Smooth muscle cell (in vitro differentiated cells): ENCODE data around the gene KRTAP2-3. TPM values are rescaled to one million over a fixed set of nuclear protein-coding genes. Genes with fewer than 3 reads are reported as not detected.
A peak's percentile ranks its signal among the peaks of the same experiment; 100 is the strongest.

Source experiments
- DNase-seq: peaks from one replicate; lab custom pipeline; 2025; ENCODE audit not compliant: unreplicated experiment; lab: John Stamatoyannopoulos, UW
- H2AFZ ChIP-seq: fragments of 200-600 bp; sonication (generic); 2 replicates; pipeline ENCODE4 v1.6.0; 2016; ENCODE audit warnings: antibody characterized with exemption, low read depth, mild to moderate bottlenecking
- H3F3A ChIP-seq: fragments of 200-600 bp; sonication (generic); 2 replicates; pipeline ENCODE4 v1.6.0; 2017; ENCODE audit warnings: antibody characterized with exemption, low read depth
- H3K27ac ChIP-seq: fragments of 200-600 bp; sonication (generic); 2 replicates; pipeline ENCODE4 v1.5.1; 2016; ENCODE audit warnings: low read depth, mild to moderate bottlenecking
- H3K27me3 ChIP-seq: fragments of 200-600 bp; sonication (generic); 2 replicates; pipeline ENCODE4 v1.6.1; 2016; ENCODE audit warnings: low read depth, mild to moderate bottlenecking
- H3K36me3 ChIP-seq: fragments of 200-600 bp; sonication (generic); 2 replicates; pipeline ENCODE4 v1.5.1; 2016; ENCODE audit warnings: low read depth
- H3K4me1 ChIP-seq: fragments of 200-600 bp; sonication (generic); 2 replicates; pipeline ENCODE4 v1.5.1; 2016; ENCODE audit warnings: low read depth
- H3K4me2 ChIP-seq: fragments of 200-600 bp; sonication (generic); 2 replicates; pipeline ENCODE4 v1.6.0; 2016; ENCODE audit warnings: mild to moderate bottlenecking
- H3K4me3 ChIP-seq: fragments of 200-600 bp; sonication (generic); 2 replicates; pipeline ENCODE4 v1.5.1; 2016; ENCODE audit warnings: mild to moderate bottlenecking
- H3K79me2 ChIP-seq: fragments of 200-600 bp; sonication (generic); 2 replicates; pipeline ENCODE4 v1.6.0; 2016; ENCODE audit warnings: low read depth, mild to moderate bottlenecking
- H3K9ac ChIP-seq: fragments of 200-600 bp; sonication (generic); 2 replicates; pipeline ENCODE4 v1.6.0; 2016; ENCODE audit warnings: low read depth
- H3K9me3 ChIP-seq: fragments of 200-600 bp; sonication (generic); replicated peaks from 2 replicates; pipeline ENCODE4 v1.5.1; 2016; ENCODE audit warnings: low read depth
- H4K20me1 ChIP-seq: fragments of 200-600 bp; sonication (generic); 2 replicates; pipeline ENCODE4 v1.6.0; 2016; ENCODE audit warnings: low read depth
- WGBS: methylation state at CpG from one replicate; pipeline ENCODE4 v1.1.7; 2016; ENCODE audit warnings: low lambda C conversion rate; 5-methylcytosine and 5-hydroxymethylcytosine counted together
- polyA plus RNA-seq: library from polyadenylated mRNA; unstranded; fragments of >200 nt; fragmentation: Nextera tagmentation; extraction: Ambion mirVana; gene quantifications from 2 replicates; pipeline ENCODE4 v1.2.1, GENCODE V29; 2016
- total RNA-seq: library from RNA; depleted of rRNA; stranded (reverse); fragments of >200 nt; gene quantifications from 2 replicates; pipeline ENCODE4 v1.2.3, GENCODE V29; 2014
- TF ChIP-seq, protein P1 (sequence below): fragments of 200-600 bp; sonication (generic); IDR thresholded peaks from 2 replicates; pipeline ENCODE4 v1.5.1; 2017; ENCODE audit warnings: borderline replicate concordance, mild to moderate bottlenecking, antibody characterized with exemption; ENCODE audit not compliant: insufficient read depth, poor library complexity, severe bottlenecking

Gene KRTAP2-3
- total and polyA plus RNA-seq, 2 experiments from 2014 or later, result 17.3 to 21.0 TPM

GRCh38 chr17:41082626-41083025 lies 22.7 kb upstream of the KRTAP2-3 start:
- Histone ChIP-seq H3K27me3 (no peaks in the 10 kb centered on the region), H3K79me2 (no peaks in the 10 kb centered on the region), H3K4me3 (no peak overlapping the region), H2AFZ (no peak overlapping the region), H4K20me1 (no peaks in the 10 kb centered on the region), H3K9ac (no peak overlapping the region), H3K9me3 (no peaks in the 10 kb centered on the region), H3F3A (peaks cover 6% of the 10 kb centered on the region), H3K4me1 (peaks cover 5% of the 10 kb centered on the region), H3K4me2 (peak overlapping the region; percentile 68), H3K36me3 (no peaks in the 10 kb centered on the region), H3K27ac (peak overlapping the region; percentile 57)
- no peak for DNase-seq
- WGBS, result 41% methylated on average over 4 of the region's 4 CpGs
- TF ChIP-seq, protein P1, sequence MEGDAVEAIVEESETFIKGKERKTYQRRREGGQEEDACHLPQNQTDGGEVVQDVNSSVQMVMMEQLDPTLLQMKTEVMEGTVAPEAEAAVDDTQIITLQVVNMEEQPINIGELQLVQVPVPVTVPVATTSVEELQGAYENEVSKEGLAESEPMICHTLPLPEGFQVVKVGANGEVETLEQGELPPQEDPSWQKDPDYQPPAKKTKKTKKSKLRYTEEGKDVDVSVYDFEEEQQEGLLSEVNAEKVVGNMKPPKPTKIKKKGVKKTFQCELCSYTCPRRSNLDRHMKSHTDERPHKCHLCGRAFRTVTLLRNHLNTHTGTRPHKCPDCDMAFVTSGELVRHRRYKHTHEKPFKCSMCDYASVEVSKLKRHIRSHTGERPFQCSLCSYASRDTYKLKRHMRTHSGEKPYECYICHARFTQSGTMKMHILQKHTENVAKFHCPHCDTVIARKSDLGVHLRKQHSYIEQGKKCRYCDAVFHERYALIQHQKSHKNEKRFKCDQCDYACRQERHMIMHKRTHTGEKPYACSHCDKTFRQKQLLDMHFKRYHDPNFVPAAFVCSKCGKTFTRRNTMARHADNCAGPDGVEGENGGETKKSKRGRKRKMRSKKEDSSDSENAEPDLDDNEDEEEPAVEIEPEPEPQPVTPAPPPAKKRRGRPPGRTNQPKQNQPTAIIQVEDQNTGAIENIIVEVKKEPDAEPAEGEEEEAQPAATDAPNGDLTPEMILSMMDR, result no peak

DNA sequence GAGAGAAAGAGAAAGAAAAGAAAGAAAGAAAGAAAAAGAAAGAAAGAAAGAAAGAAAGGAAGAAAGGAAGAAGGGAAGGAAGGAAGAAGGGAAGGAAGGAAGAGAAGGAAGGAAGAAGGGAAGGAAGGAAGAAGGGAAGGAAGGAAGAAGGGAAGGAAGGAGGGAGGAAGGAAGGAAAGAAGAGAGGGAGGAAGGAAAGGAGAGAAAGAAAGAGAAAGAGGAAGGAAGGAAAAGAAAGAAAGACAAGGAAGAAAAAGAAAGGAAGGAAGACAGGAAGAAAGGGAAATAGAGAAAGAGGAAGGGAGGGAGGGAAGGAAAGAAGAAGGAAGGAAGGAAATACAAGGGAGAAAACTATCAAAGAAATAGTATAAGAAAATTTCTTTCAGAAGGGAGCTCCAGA lies 16.9 kb upstream of the KRTAP2-3 start:
- Histone ChIP-seq H3K27ac (no peak overlapping the region), H4K20me1 (no peaks in the 10 kb centered on the region), H3K36me3 (no peaks in the 10 kb centered on the region), H3K27me3 (no peaks in the 10 kb centered on the region), H2AFZ (no peak overlapping the region), H3K9me3 (no peaks in the 10 kb centered on the region), H3K4me2 (no peak overlapping the region), H3K79me2 (no peaks in the 10 kb centered on the region), H3F3A (no peaks in the 10 kb centered on the region), H3K9ac (no peak overlapping the region), H3K4me1 (no peaks in the 10 kb centered on the region), H3K4me3 (no peak overlapping the region)
- DNase-seq, result no peak
- TF ChIP-seq, protein P1, result no peak

- Histone ChIP-seq H3F3A (no peaks in the 10 kb centered on the region), H2AFZ (no peak overlapping the region), H3K9ac (no peak overlapping the region), H3K4me2 (no peak overlapping the region), H3K9me3 (no peaks in the 10 kb centered on the region), H3K27me3 (no peaks in the 10 kb centered on the region), H3K79me2 (no peaks in the 10 kb centered on the region), H3K4me1 (no peaks in the 10 kb centered on the region), H3K27ac (no peak overlapping the region), H4K20me1 (no peaks in the 10 kb centered on the region), H3K36me3 (no peaks in the 10 kb centered on the region), H3K4me3 (no peak overlapping the region)
- 86% methylated on average over 2 of the region's 2 CpGs for WGBS
- DNase-seq, result no peak
- TF ChIP-seq, protein P1, result no peak
Observed at GRCh38 chr17:41073676-41074075, 13.8 kb upstream of the KRTAP2-3 start.

DNA sequence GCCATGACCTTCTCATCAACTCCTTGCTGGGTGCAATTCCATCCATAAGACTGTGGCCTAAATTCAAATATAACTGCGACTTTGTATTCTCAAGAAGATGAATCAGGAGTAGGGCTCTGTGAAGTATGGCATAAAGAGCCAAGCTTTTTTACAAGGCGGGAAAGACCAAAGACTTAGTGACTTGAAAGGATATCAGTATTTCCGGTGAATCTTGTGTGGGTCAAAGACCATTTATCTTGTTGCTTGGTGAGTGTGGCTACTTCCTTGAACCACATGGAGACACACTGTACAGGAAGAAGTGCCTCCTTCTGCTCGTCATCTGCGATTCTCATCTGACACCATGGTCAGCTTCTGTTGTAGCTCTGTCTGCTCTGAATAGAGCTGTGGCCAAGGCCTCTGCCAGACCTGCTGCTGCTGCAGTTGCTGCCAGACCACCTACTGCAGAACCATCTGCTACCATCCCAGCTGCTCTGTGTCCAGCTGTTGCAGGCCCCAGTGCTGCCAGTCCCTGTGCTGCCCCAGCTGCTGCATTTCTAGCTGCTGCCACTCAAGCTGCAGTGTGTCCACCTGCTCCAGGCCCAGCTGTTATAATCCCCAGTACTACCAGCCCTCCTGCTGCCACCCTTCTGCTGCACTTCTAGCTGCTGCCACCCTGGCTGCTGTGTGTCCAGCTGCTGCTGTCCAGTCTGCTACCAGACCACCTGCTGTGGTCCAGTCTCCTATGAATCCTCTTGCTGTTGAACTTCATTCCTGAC lies 11.9 kb upstream of the KRTAP2-3 start:
- Histone ChIP-seq H2AFZ (no peak overlapping the region), H3K4me2 (no peak overlapping the region), H3K79me2 (no peaks in the 10 kb centered on the region), H3K9me3 (no peaks in the 10 kb centered on the region), H3K27me3 (no peaks in the 10 kb centered on the region), H4K20me1 (no peaks in the 10 kb centered on the region), H3K4me3 (no peak overlapping the region), H3K9ac (no peak overlapping the region), H3K36me3 (no peaks in the 10 kb centered on the region), H3F3A (no peaks in the 10 kb centered on the region), H3K4me1 (no peaks in the 10 kb centered on the region), H3K27ac (no peak overlapping the region)
- DNase-seq, result no peak
- WGBS, result 91% methylated on average over 5 of the region's 5 CpGs
- TF ChIP-seq, protein P1, result no peak
